LNCAP (cell line): ENCODE results near the gene PLXND1.

ENCODE experiments used
- CTCF ChIP-seq: fragments of 450-650 bp; IDR thresholded peaks from 2 replicates; pipeline ENCODE4 v1.5.1; 2017; ENCODE audit warnings: mild to moderate bottlenecking

PLXND1 gene

GRCh38 chr3:129536804-129537203 lies 69.7 kb downstream of the PLXND1 start:
- TF ChIP-seq CTCF = no peak

GRCh38 chr3:129536374-129536667 lies 70.2 kb downstream of the PLXND1 start:
- no peak for TF ChIP-seq CTCF

GRCh38 chr3:129535075-129535474 lies 71.4 kb downstream of the PLXND1 start:
- TF ChIP-seq CTCF = no peak

- TF ChIP-seq CTCF = no peak
These were observed 71.9 kb downstream of the PLXND1 start for GRCh38 chr3:129534428-129535027.

- no peak for TF ChIP-seq CTCF
These were observed 73.1 kb downstream of the PLXND1 start for GRCh38 chr3:129533406-129533805.

GRCh38 chr3:129532261-129532660 lies 74.2 kb downstream of the PLXND1 start:
- no peak for TF ChIP-seq CTCF

GRCh38 chr3:129531699-129532098 lies 74.8 kb downstream of the PLXND1 start:
- TF ChIP-seq CTCF = no peak

GRCh38 chr3:129530821-129531220 lies 75.7 kb downstream of the PLXND1 start:
- no peak for TF ChIP-seq CTCF
